H9 (cell line): Measurements from ENCODE around the gene HMCN1. TPM values are rescaled to one million over a fixed set of nuclear protein-coding genes. Genes with fewer than 3 reads are reported as not detected.

ENCODE experiments used
- DNase-seq: peaks from one replicate; pipeline ENCODE4 v3.0.0-alpha.2; 2017
- H2AFZ ChIP-seq: one replicate; pipeline ENCODE4 v1.6.1; 2013; ENCODE audit warnings: mild to moderate bottlenecking, low read length, control low read depth, moderate library complexity
- H2AK5ac ChIP-seq: 2 replicates; pipeline ENCODE4 v1.6.1; 2013; ENCODE audit warnings: low read length, control low read depth, mixed read lengths; ENCODE audit not compliant: insufficient read length
- H2BK120ac ChIP-seq: one replicate; pipeline ENCODE4 v1.6.1; 2013; ENCODE audit warnings: low read depth, mild to moderate bottlenecking, low read length, control low read depth, inconsistent platforms; ENCODE audit not compliant: poor library complexity, severe bottlenecking
- H2BK12ac ChIP-seq: 2 replicates; pipeline ENCODE4 v1.6.1; 2013; ENCODE audit warnings: low read length, control low read depth, mixed read lengths, low read depth; ENCODE audit not compliant: insufficient read length
- H2BK15ac ChIP-seq: 2 replicates; pipeline ENCODE4 v1.6.1; 2013; ENCODE audit warnings: low read depth, low read length, control low read depth
- H2BK20ac ChIP-seq: one replicate; pipeline ENCODE4 v1.6.1; 2013; ENCODE audit warnings: low read depth, mild to moderate bottlenecking, low read length, control low read depth, inconsistent platforms; ENCODE audit not compliant: poor library complexity, severe bottlenecking
- H2BK5ac ChIP-seq: 2 replicates; pipeline ENCODE4 v1.6.1; 2013; ENCODE audit warnings: low read length, control low read depth, mixed read lengths; ENCODE audit not compliant: insufficient read length
- H3K14ac ChIP-seq: 2 replicates; pipeline ENCODE4 v1.6.1; 2013; ENCODE audit warnings: low read length, control low read depth; ENCODE audit not compliant: insufficient read depth
- H3K18ac ChIP-seq: 2 replicates; pipeline ENCODE4 v1.6.1; 2013; ENCODE audit warnings: low read depth, mild to moderate bottlenecking, mixed read lengths, low read length, control low read depth; ENCODE audit not compliant: insufficient read length
- H3K23ac ChIP-seq: 2 replicates; pipeline ENCODE4 v1.6.1; 2013; ENCODE audit warnings: low read length, control low read depth, mixed read lengths, low read depth; ENCODE audit not compliant: insufficient read length
- H3K23me2 ChIP-seq: 2 replicates; pipeline ENCODE4 v1.6.1; 2013; ENCODE audit warnings: low read depth, mild to moderate bottlenecking, mixed read lengths, low read length, control low read depth; ENCODE audit not compliant: insufficient read length, poor library complexity, severe bottlenecking
- H3K27ac ChIP-seq: 2 replicates; pipeline ENCODE4 v1.5.1; 2013; ENCODE audit warnings: low read length, control low read depth, mixed read lengths, low read depth; ENCODE audit not compliant: insufficient read length
- H3K27me3 ChIP-seq: 2 replicates; pipeline ENCODE4 v1.6.1; 2013; ENCODE audit warnings: low read length, control low read depth, inconsistent platforms; ENCODE audit not compliant: insufficient read depth
- H3K4ac ChIP-seq: 2 replicates; pipeline ENCODE4 v1.6.1; 2013; ENCODE audit warnings: low read depth, mild to moderate bottlenecking, control low read depth, inconsistent platforms, low read length, moderate library complexity
- H3K4me1 ChIP-seq: 2 replicates; pipeline ENCODE4 v1.6.1; 2013; ENCODE audit warnings: low read length, control low read depth, inconsistent platforms; ENCODE audit not compliant: insufficient read depth
- H3K4me2 ChIP-seq: 2 replicates; pipeline ENCODE4 v1.6.1; 2013; ENCODE audit warnings: low read length, control low read depth, mixed read lengths; ENCODE audit not compliant: insufficient read length, insufficient read depth
- H3K56ac ChIP-seq: 2 replicates; pipeline ENCODE4 v1.6.1; 2013; ENCODE audit warnings: low read depth, mild to moderate bottlenecking, mixed read lengths, low read length, control low read depth; ENCODE audit not compliant: insufficient read length
- H3K79me1 ChIP-seq: 2 replicates; pipeline ENCODE4 v1.6.1; 2013; ENCODE audit warnings: low read depth, mild to moderate bottlenecking, moderate library complexity, low read length, control low read depth, inconsistent platforms; ENCODE audit not compliant: insufficient read depth, poor library complexity, severe bottlenecking
- H3K79me2 ChIP-seq: 2 replicates; pipeline ENCODE4 v1.6.1; 2013; ENCODE audit warnings: low read length, control low read depth, inconsistent platforms; ENCODE audit not compliant: insufficient read depth
- H3K9ac ChIP-seq: 2 replicates; pipeline ENCODE4 v1.6.1; 2013; ENCODE audit warnings: low read length, control low read depth, mixed read lengths; ENCODE audit not compliant: insufficient read length; ENCODE audit errors: extremely low read depth
- H3K9me3 ChIP-seq: one replicate; pipeline ENCODE4 v1.6.1; 2013; ENCODE audit warnings: low read depth, low read length, inconsistent platforms; ENCODE audit not compliant: control insufficient read depth
- H3T11ph ChIP-seq: one replicate; pipeline ENCODE4 v1.6.1; 2013; ENCODE audit warnings: mild to moderate bottlenecking, low read length, control low read depth, inconsistent platforms
- H4K20me1 ChIP-seq: one replicate; pipeline ENCODE4 v1.6.1; 2013; ENCODE audit not compliant: control insufficient read depth, insufficient read length, insufficient read depth
- H4K5ac ChIP-seq: 2 replicates; pipeline ENCODE4 v1.6.1; 2013; ENCODE audit warnings: low read depth, mild to moderate bottlenecking, mixed read lengths, low read length, control low read depth; ENCODE audit not compliant: insufficient read length
- H4K8ac ChIP-seq: replicated peaks from 2 replicates; pipeline ENCODE4 v1.6.1; 2013; ENCODE audit warnings: low read length, control low read depth, mixed read lengths, low read depth; ENCODE audit not compliant: insufficient read length
- H4K91ac ChIP-seq: 2 replicates; pipeline ENCODE4 v1.6.1; 2013; ENCODE audit warnings: low read depth, mild to moderate bottlenecking, moderate library complexity, mixed read lengths, low read length, control low read depth; ENCODE audit not compliant: insufficient read length
- H3K27ac Mint-ChIP-seq, 3 experiments: 2 replicates in 2 of 3; 3 replicates in 1 of 3; pipeline ENCODE4 v1.8.0; 2020 to 2021; ENCODE audit warnings: mixed read lengths in 3 of 3, mild to moderate bottlenecking in 1 of 3, moderate library complexity in 1 of 3
- H3K27me3 Mint-ChIP-seq: 2 replicates; pipeline ENCODE4 v1.8.0; 2021; ENCODE audit warnings: low read depth, mild to moderate bottlenecking, moderate library complexity, mixed read lengths
- H3K36me3 Mint-ChIP-seq, 3 experiments: 2 replicates in 2 of 3; 3 replicates in 1 of 3; pipeline ENCODE4 v1.8.0; 2020 to 2021; ENCODE audit warnings: low read depth in 3 of 3, mixed read lengths in 3 of 3; ENCODE audit not compliant: insufficient read depth in 1 of 3
- H3K4me1 Mint-ChIP-seq, 2 experiments: 2 replicates each; pipeline ENCODE4 v1.8.0; 2020; ENCODE audit warnings: mixed read lengths in 2 of 2
- H3K4me3 Mint-ChIP-seq, 2 experiments: 2 replicates in 1 of 2; 3 replicates in 1 of 2; pipeline ENCODE4 v1.8.0; 2020 to 2021; ENCODE audit warnings: mild to moderate bottlenecking in 2 of 2, mixed read lengths in 2 of 2, moderate library complexity in 1 of 2
- H3K9me3 Mint-ChIP-seq, 2 experiments: 2 replicates in 1 of 2; 3 replicates in 1 of 2; pipeline ENCODE4 v1.8.0; 2020; ENCODE audit warnings: mild to moderate bottlenecking in 2 of 2, mixed read lengths in 2 of 2, moderate library complexity in 1 of 2
- CTCF ChIP-seq: fragments of 200-600 bp; sonication (generic); conservative IDR thresholded peaks from 3 replicates; pipeline ENCODE4 v1.8.0; 2021; ENCODE audit warnings: antibody characterized with exemption, mild to moderate bottlenecking
- WGBS: extraction: QIAGEN DNeasy Blood & Tissue Kit; methylation state at CpG from one replicate; pipeline ENCODE4 v1.1.7; 2013; ENCODE audit warnings: missing lambda C conversion rate, low lambda C conversion rate, mixed read lengths; ENCODE audit not compliant: insufficient read length; ENCODE audit errors: extremely low coverage; 5-methylcytosine and 5-hydroxymethylcytosine counted together
- total RNA-seq: library from RNA; stranded (reverse); gene quantifications from 2 replicates; pipeline ENCODE4 v1.2.1, GENCODE V29; 2021

HMCN1 gene
- total RNA-seq, 1 experiment from 2014 or later, result 3.3 TPM

- Histone ChIP-seq H3K56ac (no peak overlapping the region), H3K27me3 (no peaks in the 10 kb centered on the region), H4K5ac (no peak overlapping the region), H3K27ac (no peak overlapping the region), H2AFZ (no peak overlapping the region), H2AK5ac (no peak overlapping the region), H2BK12ac (no peak overlapping the region), H2BK120ac (no peak overlapping the region), H3K9me3 (no peaks in the 10 kb centered on the region), H3K4me1 (no peaks in the 10 kb centered on the region), H3K23ac (no peak overlapping the region), H3K79me1 (no peaks in the 10 kb centered on the region), H3K14ac (no peak overlapping the region), H4K20me1 (no peaks in the 10 kb centered on the region), H3K23me2 (no peaks in the 10 kb centered on the region), H2BK20ac (no peak overlapping the region), H3K79me2 (no peaks in the 10 kb centered on the region), H2BK5ac (no peak overlapping the region), H3K4ac (no peak overlapping the region), H2BK15ac (no peak overlapping the region), H3T11ph (no peak overlapping the region), H3K18ac (no peak overlapping the region), H3K4me2 (no peak overlapping the region), H3K9ac (no peak overlapping the region), H4K8ac (no peak overlapping the region), H4K91ac (no peak overlapping the region)
- H3K9me3 Mint-ChIP-seq, result peaks cover 2% of the 10 kb centered on the region in 2 experiments; a peak in 1 of 5 replicates
- no peak overlapping the region for H3K27ac Mint-ChIP-seq
- WGBS, result no CpG with 5 or more reads among the region's 5 CpGs
- H3K36me3 Mint-ChIP-seq, result peaks cover 0 to 4% (median 4%) of the 10 kb centered on the region in 3 experiments; a peak in 3 of 7 replicates
- TF ChIP-seq CTCF, result no peak
- H3K4me3 Mint-ChIP-seq, result no peak overlapping the region
- no peak for DNase-seq
- H3K4me1 Mint-ChIP-seq, result no peaks in the 10 kb centered on the region
- no peaks in the 10 kb centered on the region for H3K27me3 Mint-ChIP-seq
These were observed 410.3 kb downstream of the HMCN1 start for GRCh38 chr1:186144505-186144904.
